Measurements from ENCODE around the gene TMC4.

- TF ChIP-seq MAX (IDR thresholded peaks at IDR 0.05) (no peak; the same call in 1 of the 2 replicates), RAD21 (IDR thresholded peaks at IDR 0.05; ENCODE audit: low read depth) (no peak), REST (IDR thresholded peaks at IDR 0.05; ENCODE audit: low read depth) (no peak), EGR1 (IDR thresholded peaks at IDR 0.05) (peak; percentile 41)
Measured at GRCh38 chr19:54189145-54189734, 16.3 kb upstream of the TMC4 start, which contains the start of gene MBOAT7.

All from Ishikawa (cell line).